ENCODE measurements around the gene AKIRIN2.
A peak's percentile ranks its signal among the peaks of the same experiment; 100 is the strongest.

The AKIRIN2 gene

GRCh38 chr6:87628881-87629280 is 73.2 kb downstream of the AKIRIN2 start:
- in situ Hi-C loops (cut with HindIII; ENCODE audit: low sequenced_read_pairs): no loop called here
- H3K4me3 ChIP-seq (ENCODE audit: low read depth, low read length): no peak overlapping the region
- TF ChIP-seq CTCF (IDR thresholded peaks at IDR 0.05; ENCODE audit: low read depth, low read length, missing control alignments): no peak
- DNase-seq (ENCODE audit: low read depth): peak; percentile 15

GRCh38 chr6:87628424-87628823 is 73.6 kb downstream of the AKIRIN2 start:
- in situ Hi-C loops (cut with HindIII; ENCODE audit: low sequenced_read_pairs): no loop called here
- no peak for DNase-seq (ENCODE audit: low read depth)
- TF ChIP-seq CTCF (IDR thresholded peaks at IDR 0.05; ENCODE audit: low read depth, low read length, missing control alignments): no peak
- no peak overlapping the region for H3K4me3 ChIP-seq (ENCODE audit: low read depth, low read length)
